GM15510 (cell line): ENCODE data around the gene DDIAS.

Experiments
- POLR2A ChIP-seq: IDR thresholded peaks from 3 replicates; pipeline ENCODE4 v1.6.1; 2011; ENCODE audit warnings: borderline replicate concordance; ENCODE audit not compliant: insufficient read length; ENCODE audit errors: extremely low read depth

The DDIAS gene

DNA sequence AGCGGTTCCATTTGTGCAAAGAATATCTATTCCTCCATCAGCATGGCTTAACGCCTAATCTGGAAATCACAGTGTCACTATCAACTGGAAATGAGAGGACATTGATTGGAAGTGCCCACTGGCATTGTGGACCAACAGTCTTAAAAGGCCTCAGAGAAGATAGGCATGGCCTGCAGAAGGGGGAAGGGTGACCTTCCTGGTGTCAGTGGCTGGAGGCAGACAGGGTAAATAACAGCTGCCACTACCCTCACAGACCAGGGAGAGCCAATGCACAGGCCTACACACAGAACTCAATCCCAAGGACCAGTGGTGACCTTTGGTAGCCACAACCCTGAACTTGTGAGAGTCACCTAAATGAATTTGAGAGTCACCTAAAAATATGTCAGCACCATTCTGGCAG, 36.0 kb downstream of the DDIAS start:
- no peak for TF ChIP-seq POLR2A

DNA sequence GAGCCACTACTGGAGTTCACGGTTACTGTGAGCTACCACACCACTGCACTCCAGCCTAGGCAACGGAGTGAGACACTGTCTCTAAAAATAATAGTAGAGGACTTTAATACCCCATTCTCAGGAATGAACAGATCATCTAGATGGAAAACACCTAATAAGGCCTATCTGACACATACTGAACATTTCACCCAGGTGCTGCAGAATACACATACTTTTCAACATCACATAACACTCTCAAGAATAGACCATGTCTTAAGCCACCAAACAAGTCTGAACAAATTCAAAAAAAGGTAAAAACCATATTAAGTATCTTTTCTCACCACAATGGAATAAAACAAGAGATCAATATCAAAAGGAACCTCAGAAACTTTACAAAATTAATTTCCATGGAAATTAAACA, 37.9 kb downstream of the DDIAS start:
- TF ChIP-seq POLR2A: no peak

DNA sequence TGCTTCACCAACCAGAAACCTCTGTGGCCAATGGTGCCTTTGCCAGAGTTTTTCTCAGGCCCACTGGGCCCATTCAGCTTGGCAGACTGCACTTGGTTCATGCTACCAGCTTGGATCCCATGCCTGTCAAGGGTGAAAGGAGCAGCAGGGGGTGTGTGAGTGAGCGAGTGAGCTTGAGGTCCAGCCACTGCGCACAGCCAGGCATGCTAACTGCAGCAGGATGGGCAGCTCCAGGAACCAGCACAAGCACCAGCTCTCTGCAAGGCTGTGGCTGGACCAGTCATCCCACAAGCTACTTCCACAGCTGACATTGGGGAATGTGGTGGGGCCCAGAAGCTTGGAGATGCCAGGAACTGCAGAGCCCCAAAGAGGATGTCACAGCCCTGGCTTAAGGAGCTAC, 40.8 kb downstream of the DDIAS start:
- no peak for TF ChIP-seq POLR2A

DNA sequence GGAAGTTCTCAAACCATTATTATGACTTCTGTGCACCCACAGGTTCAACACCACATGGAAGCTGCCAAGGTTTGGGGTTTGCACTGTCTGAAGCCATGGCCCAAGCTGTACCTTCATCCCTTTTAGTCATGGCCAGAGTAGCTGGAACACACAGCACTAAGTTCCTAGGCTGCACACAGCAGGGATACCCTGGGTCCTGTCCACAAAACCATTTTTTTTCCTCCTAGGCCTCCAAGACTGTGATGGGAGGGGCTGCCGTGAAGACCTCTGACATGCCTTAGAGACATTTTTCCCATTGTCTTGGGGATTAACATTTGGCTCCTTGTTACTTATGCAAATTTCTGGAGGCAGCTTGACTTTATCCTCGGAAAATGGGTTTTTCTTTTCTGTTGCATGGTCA, 42.7 kb downstream of the DDIAS start:
- TF ChIP-seq POLR2A: no peak

DNA sequence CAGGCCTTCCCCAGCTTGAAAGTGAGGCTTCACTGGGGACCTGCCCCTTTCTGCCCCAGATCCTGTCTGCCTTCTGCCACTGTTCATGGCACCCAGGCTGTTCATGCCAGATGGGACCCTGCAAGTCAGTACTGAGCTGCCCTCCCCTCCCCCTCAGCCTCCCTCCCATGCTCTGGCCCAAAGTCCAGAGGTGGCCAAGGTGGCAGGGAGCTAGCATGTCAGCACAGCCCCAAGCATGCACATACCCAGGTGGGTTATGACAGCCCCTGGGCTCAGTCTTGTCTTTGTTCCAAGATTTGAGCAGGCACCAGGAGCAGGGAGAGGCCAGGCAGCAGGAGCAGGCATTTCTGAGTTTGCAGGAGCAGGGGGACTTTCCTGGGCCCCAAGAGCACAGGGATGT, 44.1 kb downstream of the DDIAS start:
- TF ChIP-seq POLR2A: no peak

DNA sequence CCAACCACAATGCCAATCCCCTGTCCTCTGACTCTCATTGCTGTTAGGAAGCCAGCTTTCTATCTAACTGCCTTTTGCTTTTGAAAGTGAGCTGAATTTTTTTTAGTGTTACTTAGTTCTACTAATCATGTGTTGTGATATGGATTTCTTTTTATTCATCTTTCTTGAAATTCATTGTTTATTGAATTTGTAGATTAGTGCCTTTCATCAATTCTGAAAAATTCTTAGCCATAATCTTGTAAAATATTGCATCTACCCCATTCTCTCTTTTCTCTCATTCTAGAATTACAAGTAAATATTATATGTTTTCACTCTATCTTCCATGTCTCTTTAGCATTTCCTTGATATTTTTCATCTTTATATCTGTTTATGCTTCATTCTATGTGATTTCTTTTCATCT, 47.8 kb downstream of the DDIAS start:
- TF ChIP-seq POLR2A: no peak

DNA sequence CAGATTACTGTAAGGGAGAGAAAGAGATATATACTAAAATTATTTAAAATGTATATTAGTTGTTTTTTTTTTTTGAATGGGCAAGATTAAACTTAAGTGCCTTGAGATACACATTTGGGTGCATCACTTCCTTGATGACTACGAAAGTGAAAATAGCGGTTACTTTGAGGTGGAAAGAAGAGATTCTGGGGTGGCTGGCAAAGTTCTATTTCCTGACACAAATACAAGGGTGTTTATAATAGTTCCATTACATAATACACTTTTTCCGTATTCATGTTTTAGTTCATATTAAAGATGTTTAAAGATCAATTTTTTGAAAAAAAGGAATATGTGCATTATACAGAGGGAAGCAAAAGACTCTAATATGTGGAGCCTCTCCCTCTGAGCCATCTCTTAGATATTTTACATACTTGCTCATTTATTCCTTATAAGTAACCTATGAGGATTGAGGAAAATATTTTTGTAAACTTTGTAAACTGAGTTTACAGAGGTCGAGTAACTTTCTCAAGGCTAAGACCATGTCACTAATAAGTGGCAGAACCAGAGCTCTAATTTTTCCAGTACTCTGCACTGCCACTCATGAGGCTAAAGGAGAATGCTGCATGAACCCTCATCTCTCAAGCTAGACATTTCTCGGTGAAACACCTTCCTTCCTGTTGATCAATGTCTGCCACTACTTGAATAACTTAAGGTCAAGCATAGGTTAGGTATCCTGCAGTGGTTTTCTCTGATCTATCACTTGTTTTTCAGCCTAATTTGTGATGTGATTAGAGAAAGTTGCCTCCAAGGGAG, 58.6 kb downstream of the DDIAS start:
- TF ChIP-seq POLR2A: no peak

DNA sequence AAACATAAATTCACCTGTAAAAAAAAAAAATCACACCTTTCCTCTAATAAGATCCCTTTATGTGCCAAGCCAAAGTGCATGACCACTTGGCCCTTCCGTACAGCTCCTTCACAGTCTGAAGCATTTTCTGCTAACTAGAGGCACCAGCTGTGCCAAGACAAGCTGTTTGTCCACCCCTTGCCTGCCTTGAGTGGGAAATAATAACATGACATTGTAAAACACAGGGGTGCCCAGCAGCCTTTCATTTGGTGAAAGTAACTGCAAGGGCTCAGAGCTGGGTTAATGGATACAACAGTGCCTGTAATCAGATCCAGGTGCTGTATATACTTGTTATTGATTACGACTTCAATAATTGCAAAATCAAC, 59.2 kb downstream of the DDIAS start:
- no peak for TF ChIP-seq POLR2A

DNA sequence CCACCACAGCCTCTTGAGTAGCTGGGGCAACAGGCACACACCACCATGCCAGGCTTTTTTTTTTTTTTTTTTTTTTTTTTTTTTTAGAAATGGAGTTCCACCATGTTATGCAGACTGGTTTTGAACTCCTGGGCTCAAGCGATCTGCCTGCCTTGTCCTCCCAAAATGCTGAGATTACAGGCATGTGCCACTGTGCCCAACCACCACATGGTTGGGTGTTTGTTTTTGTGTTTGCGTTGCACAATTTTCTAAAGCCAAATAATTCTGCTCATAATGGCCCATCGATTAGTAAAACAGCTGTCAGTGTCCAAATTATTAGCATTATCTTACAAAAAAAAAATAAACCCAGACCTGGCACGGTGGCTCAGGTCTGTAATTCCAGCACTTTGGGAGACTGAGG, 65.8 kb downstream of the DDIAS start:
- no peak for TF ChIP-seq POLR2A

DNA sequence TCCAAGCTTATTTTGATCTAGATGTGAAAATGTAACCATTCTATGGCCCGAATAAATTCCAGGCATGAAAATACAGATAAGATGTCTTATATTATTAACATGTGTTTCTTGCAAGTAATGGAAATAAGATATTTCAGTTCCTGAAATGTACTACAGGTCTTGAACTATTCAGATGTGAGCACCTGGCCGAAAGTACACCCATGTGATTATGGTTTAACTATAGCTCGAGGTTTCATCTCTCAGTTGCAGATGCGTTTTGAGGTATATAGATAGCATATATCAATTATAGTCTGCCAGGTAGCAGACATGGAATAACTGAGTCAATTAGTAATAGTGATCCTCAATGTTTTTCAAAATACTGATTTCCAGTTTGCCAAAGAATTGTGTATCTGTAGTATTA, 68.3 kb downstream of the DDIAS start:
- TF ChIP-seq POLR2A: no peak

DNA sequence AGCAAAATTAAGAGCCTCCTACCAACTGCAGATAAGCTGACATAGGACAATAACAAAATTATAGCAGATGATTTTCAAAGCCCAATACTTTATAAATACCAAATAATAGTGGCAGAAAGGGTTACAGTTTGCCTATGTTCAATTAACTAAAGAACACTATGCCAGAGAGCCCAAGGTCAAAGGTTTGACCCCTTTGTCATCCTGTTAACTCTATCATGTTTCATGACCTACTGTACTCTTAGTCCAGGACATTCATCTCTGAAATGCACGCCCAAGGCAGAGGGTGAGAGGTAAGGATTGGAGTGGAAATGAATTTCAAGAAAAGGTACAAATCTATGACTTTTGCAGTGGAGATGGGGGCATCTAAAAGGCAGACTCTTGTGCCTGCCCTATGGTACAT, 70.6 kb downstream of the DDIAS start:
- TF ChIP-seq POLR2A: no peak

DNA sequence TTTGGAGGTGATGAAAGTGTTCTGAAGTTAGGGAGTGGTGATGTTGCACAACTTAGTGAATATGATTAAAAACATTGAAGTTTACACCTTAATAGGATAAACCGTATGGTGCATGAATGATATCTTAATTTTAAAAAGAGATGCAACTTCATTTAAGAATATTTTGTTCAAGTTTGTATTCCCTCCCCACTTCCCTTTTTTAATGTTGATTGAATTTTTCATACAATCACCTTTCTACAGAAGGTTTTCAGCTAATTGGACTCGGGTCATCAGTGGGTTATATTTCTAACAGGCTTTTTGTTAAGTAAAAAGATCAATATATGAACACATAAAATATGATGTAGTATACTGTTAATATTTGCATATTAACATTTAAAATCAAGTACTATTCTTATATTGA, 72.6 kb downstream of the DDIAS start:
- TF ChIP-seq POLR2A: no peak

DNA sequence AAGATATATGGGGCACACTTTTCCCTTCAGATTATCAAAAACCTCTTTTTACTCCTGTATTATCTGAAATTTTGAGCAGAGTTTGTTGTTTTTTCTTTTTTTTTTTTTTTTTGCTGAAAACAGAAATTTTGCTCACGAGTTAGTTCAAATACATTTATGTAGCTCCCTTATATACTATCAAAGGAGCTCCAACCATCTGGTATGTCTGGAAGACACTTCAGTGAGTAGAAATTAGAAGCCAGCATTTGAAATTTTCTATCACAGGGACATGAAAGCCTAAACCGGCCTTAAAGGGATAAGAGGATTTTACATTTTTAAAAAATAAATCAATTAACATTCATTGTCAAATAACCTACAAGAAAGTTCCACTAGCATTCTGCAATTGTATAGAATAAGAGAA, 73.3 kb downstream of the DDIAS start:
- no peak for TF ChIP-seq POLR2A

DNA sequence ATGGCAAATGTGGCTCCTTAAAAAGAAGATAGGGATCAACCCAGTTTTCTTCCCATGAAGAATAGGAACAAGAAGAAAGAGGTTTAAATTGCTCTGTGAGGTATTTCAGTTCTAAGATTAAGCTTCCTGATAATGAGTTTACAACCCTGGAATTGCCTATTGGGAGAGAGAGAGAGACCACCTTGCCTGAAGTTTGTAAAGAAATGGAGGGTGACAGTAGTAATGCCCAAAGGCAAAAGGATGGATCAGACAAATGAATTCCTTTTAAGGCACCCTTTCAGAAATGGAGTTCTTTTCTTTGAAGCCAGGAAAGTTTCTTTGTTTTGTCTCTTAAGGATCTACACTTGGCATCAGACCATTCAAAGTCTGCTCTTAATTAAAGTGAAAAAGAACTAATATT, 74.3 kb downstream of the DDIAS start:
- no peak for TF ChIP-seq POLR2A

DNA sequence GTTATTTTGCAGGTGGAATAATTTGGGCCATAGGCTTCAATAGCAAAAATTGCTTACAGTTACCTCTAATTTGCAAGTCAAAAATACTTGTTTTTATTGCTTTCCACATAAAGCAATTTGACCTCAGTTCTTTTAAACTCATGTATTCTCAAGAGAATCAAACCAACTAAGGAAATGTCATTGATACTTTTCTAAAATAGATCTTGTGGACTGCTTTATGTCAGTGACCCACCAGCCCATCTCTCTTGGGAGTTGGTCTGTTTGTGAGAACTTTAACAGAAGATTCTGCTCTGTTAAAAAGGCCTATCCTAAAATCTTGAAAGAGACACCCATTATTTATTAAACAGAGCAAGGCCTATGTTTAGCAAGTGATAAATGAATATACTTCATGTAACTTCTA, 75.2 kb downstream of the DDIAS start:
- no peak for TF ChIP-seq POLR2A

DNA sequence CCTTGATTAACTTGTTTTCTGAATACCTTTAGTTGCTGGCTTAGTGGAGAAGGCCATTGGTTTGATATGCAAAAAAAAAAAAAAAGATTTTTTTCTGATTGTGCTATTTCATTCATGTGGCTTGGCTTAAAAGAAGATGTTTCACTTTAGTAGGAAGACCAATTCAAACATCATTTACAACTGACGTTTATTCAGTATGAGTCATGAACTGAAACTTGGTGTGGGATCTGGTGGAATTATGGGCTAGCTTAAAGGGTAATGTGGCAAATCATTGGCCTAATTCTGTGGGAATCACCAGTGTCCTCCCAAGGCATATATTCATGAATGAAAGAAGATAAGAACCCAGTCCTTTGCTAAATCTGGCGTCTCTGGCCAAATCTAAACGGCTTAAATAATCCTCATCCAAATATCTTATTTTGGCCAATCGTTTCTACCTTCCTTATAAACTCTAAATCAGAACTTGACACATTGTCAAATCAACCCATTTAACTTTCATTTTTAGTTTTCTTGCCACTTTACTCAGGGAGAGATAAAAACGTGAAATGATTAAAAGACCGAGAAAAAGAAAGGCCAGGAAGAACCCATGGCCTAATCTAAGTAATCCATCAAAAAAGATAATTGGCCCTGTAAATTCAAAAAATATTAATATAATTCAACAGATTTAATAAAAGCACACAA, 77.0 kb downstream of the DDIAS start:
- TF ChIP-seq POLR2A: no peak

DNA sequence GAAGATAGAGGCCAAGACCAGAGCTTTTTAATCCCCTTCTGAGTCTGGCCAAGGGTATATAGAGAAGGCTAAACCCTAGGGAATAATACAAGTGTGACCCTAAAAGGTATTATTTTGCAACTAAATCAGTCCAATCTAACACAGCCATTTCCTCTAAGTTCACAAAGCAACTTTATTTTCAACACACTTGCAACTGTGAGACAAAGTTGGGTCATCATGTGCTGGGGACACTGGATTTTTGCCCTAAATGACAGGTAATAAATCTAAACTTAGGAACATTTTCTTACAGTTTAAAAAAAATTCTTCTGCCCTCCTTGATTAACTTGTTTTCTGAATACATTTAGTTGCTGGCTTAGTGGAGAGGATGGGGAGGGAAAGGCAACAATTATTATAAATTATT, 78.3 kb downstream of the DDIAS start:
- no peak for TF ChIP-seq POLR2A

DNA sequence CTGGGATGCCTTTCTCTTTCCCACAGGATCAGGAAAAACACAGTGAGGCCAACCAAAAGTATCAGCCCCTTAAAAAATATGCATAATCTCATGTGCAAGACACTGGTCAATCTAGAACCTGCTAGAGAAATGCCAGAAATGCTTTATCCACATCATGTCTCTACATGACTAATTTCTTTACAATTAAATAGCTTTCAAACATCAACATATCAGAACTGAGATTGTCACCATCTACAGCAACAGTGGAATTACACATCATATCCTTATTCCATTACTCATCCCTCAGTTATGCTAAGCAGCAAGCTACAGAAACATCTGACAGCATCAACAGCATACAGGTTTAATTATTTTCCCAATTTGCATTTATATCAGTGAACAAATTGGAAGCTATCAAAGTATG, 78.8 kb downstream of the DDIAS start:
- TF ChIP-seq POLR2A: no peak

DNA sequence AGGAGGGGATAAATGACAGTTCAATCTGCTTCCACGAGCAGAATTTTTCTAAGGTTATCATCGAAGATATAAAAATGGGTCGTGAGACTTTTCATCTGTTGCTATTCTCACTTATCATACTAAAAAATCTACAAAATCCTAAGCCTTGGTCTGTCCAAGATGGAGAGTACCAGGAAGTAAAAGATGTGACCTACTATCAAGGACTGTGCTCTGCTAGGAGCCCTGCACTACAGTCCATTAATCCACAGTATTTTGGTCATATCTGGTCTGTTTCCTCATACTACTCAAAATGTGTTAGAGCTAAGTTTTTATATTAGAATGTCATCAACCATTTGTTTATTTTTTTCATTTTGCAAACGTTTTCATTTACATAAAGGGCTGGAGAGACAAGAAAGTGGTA, 79.4 kb downstream of the DDIAS start:
- no peak for TF ChIP-seq POLR2A
